VCaP (cell line): ENCODE data around the gene STON2.
"Not testable (repeated sequence)": the region's sequence is repeated elsewhere in the genome, so short reads cannot be mapped to it uniquely, and the experiment has no call there.

Source experiments
- H3K27ac ChIP-seq: fragments of 450-650 bp; 2 replicates; pipeline ENCODE4 v1.5.1; 2017
- CTCF ChIP-seq: fragments of 450-650 bp; conservative IDR thresholded peaks from 2 replicates; pipeline ENCODE4 v1.5.1; 2017; ENCODE audit warnings: mild to moderate bottlenecking, moderate library complexity

Gene STON2

GRCh38 chr14:81390696-81391095, 9.4 kb downstream of the STON2 start:
- no peak overlapping the region for H3K27ac ChIP-seq
- no peak for TF ChIP-seq CTCF

GRCh38 chr14:81388336-81388735, 11.8 kb downstream of the STON2 start:
- H3K27ac ChIP-seq, result no peak overlapping the region
- no peak for TF ChIP-seq CTCF

GRCh38 chr14:81386290-81386745, 13.8 kb downstream of the STON2 start:
- no peak for TF ChIP-seq CTCF
- no peak overlapping the region; the same call in 1 of the 2 replicates for H3K27ac ChIP-seq

- peak overlapping the region; percentile 90 for H3K27ac ChIP-seq
These were observed 14.2 kb downstream of the STON2 start for GRCh38 chr14:81385886-81386285.

GRCh38 chr14:81385419-81385818, 14.7 kb downstream of the STON2 start:
- TF ChIP-seq CTCF, result no peak
- peak overlapping the region; percentile 90 for H3K27ac ChIP-seq

More at GRCh38 chr14:81385886-81386285, 14.2 kb downstream of the STON2 start:
- no peak for TF ChIP-seq CTCF

GRCh38 chr14:81384900-81385299, 15.2 kb downstream of the STON2 start:
- H3K27ac ChIP-seq, result peak overlapping the region; percentile 90
- TF ChIP-seq CTCF, result no peak

- TF ChIP-seq CTCF, result no peak
- peak overlapping the region; percentile 90 for H3K27ac ChIP-seq
These were observed 17.5 kb downstream of the STON2 start for GRCh38 chr14:81382517-81383225.

- H3K27ac ChIP-seq, result not testable (repeated sequence)
These were observed 20.1 kb downstream of the STON2 start for GRCh38 chr14:81380009-81380408.
